ENCODE measurements around the gene CTBP2.

GRCh38 chr10:125205431-125205830, 45.1 kb upstream of the CTBP2 start:
- TF ChIP-seq CTCF (IDR thresholded peaks at IDR 0.05) (no peak), EZH2 (IDR thresholded peaks at IDR 0.05) (no peak), EZH2phosphoT487 (IDR thresholded peaks at IDR 0.05) (no peak)

Measured in neural progenitor cell (in vitro differentiated cells).